ENCODE measurements around the gene TFCP2L1.

Gene TFCP2L1

GRCh38 chr2:121236101-121236640, 48.8 kb downstream of the TFCP2L1 start:
- in situ Hi-C loops (cut with MboI; ENCODE audit: low pct_unique_long_range_greater_than_20kb, low sequenced_read_pairs, unreplicated experiment): no loop called here
- DNase-seq (ENCODE audit: low spot score): no peak
- no peak for TF ChIP-seq CTCF (IDR thresholded peaks at IDR 0.05; ENCODE audit: extremely low read depth, insufficient read depth, missing control alignments)

- in situ Hi-C loops (cut with MboI; ENCODE audit: low pct_unique_long_range_greater_than_20kb, low sequenced_read_pairs, unreplicated experiment): no loop called here
- DNase-seq (ENCODE audit: low spot score): no peak
- TF ChIP-seq CTCF (IDR thresholded peaks at IDR 0.05; ENCODE audit: extremely low read depth, insufficient read depth, missing control alignments): no peak
Measured at GRCh38 chr2:121235542-121235941, 49.5 kb downstream of the TFCP2L1 start.

- DNase-seq (ENCODE audit: low spot score): no peak
- in situ Hi-C loops (cut with MboI; ENCODE audit: low pct_unique_long_range_greater_than_20kb, low sequenced_read_pairs, unreplicated experiment): no loop called here
- TF ChIP-seq CTCF (IDR thresholded peaks at IDR 0.05; ENCODE audit: extremely low read depth, insufficient read depth, missing control alignments): no peak
Measured at GRCh38 chr2:121234791-121235190, 50.2 kb downstream of the TFCP2L1 start.

- TF ChIP-seq CTCF (IDR thresholded peaks at IDR 0.05; ENCODE audit: extremely low read depth, insufficient read depth, missing control alignments): no peak
- no peak for DNase-seq (ENCODE audit: low spot score)
- in situ Hi-C loops (cut with MboI; ENCODE audit: low pct_unique_long_range_greater_than_20kb, low sequenced_read_pairs, unreplicated experiment): no loop called here
Measured at GRCh38 chr2:121234144-121234543, 50.9 kb downstream of the TFCP2L1 start.

- no peak for DNase-seq (ENCODE audit: low spot score)
- in situ Hi-C loops (cut with MboI; ENCODE audit: low pct_unique_long_range_greater_than_20kb, low sequenced_read_pairs, unreplicated experiment): no loop called here
- TF ChIP-seq CTCF (IDR thresholded peaks at IDR 0.05; ENCODE audit: extremely low read depth, insufficient read depth, missing control alignments): no peak
Measured at GRCh38 chr2:121233486-121234110, 51.4 kb downstream of the TFCP2L1 start.

GRCh38 chr2:121232626-121233265, 52.3 kb downstream of the TFCP2L1 start:
- TF ChIP-seq CTCF (IDR thresholded peaks at IDR 0.05; ENCODE audit: extremely low read depth, insufficient read depth, missing control alignments): no peak
- in situ Hi-C loops (cut with MboI; ENCODE audit: low pct_unique_long_range_greater_than_20kb, low sequenced_read_pairs, unreplicated experiment): no loop called here
- no peak for DNase-seq (ENCODE audit: low spot score)
